Large intestine (tissue), 3 donors: ENCODE measurements around the gene ALDH8A1. TPM values are rescaled to one million over a fixed set of nuclear protein-coding genes. Genes with fewer than 3 reads are reported as not detected.

Source experiments
- DNase-seq, 2 donors: peaks; one replicate each; pipeline versions ENCODE4 v3.0.0 to v3.0.0-alpha.2; 2013
- H3K27ac ChIP-seq: one replicate; pipeline ENCODE4 v1.5.1; 2013; ENCODE audit warnings: low read length
- H3K27me3 ChIP-seq: 2 replicates; pipeline ENCODE4 v1.6.1; 2013; ENCODE audit warnings: low read length; ENCODE audit not compliant: control insufficient read depth, insufficient read depth
- H3K36me3 ChIP-seq: 2 replicates; pipeline ENCODE4 v1.6.1; 2013; ENCODE audit warnings: low read length; ENCODE audit not compliant: control insufficient read depth, insufficient read depth
- H3K4me1 ChIP-seq: one replicate; pipeline ENCODE4 v1.6.1; 2013; ENCODE audit warnings: low read length; ENCODE audit not compliant: control insufficient read depth, insufficient read depth
- H3K4me3 ChIP-seq: one replicate; pipeline ENCODE4 v1.5.1; 2013; ENCODE audit warnings: low read length
- H3K9me3 ChIP-seq: one replicate; pipeline ENCODE4 v1.6.1; 2013; ENCODE audit warnings: mild to moderate bottlenecking, low read depth, low read length, moderate library complexity; ENCODE audit not compliant: control insufficient read depth
- WGBS: methylation state at CpG from one replicate; pipeline ENCODE4 v1.1.5; 2013; ENCODE audit warnings: low lambda C conversion rate; ENCODE audit not compliant: insufficient coverage; 5-methylcytosine and 5-hydroxymethylcytosine counted together
- polyA plus RNA-seq: library from polyadenylated mRNA; unstranded; fragments of 120-200 nt; gene quantifications from one replicate; pipeline ENCODE4 v1.2.1, GENCODE V29; 2013

Gene ALDH8A1
- polyA plus RNA-seq, 1 donor, result 0.70 TPM

DNA sequence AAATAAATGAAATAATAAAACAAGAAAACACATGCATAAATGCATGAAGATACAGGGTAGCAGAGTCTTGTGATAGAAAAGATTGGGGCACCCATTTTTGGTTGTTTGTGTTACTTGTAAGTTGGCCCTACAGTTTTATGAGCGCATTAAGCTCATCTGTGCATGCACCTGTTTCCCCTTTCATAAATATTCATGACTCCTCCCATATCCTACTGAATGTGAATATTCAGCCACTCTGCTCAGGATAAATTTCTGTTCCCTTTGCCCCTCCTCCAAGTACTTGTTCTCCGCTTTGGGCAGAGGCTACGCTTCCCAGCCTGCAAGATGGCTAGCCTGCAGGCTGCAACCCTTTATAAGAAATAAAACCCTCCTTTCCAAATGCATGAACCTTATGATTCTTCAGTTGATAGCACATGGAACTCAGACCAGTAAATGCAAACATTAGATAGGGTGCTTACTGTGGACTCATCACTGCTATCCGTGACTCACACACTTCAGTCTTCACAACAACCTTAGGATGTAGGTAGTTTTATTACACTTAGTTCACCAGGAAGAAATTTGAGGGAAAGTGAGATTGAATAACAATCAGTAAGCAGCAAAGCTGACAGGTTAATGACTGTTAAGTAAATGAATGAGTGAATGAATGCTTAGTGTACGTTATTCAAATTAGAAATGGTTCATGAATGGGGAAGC lies 15.0 kb downstream of the ALDH8A1 start:
- WGBS, result 83% methylated on average over 1 of the region's 5 CpGs
- Histone ChIP-seq H3K27ac (peak overlapping the region; percentile 29), H3K9me3 (no peaks in the 10 kb centered on the region), H3K4me3 (no peak overlapping the region), H3K4me1 (peaks cover 4% of the 10 kb centered on the region), H3K27me3 (no peaks in the 10 kb centered on the region), H3K36me3 (no peaks in the 10 kb centered on the region)
- DNase-seq, result peak; percentile 34 to 57

DNA sequence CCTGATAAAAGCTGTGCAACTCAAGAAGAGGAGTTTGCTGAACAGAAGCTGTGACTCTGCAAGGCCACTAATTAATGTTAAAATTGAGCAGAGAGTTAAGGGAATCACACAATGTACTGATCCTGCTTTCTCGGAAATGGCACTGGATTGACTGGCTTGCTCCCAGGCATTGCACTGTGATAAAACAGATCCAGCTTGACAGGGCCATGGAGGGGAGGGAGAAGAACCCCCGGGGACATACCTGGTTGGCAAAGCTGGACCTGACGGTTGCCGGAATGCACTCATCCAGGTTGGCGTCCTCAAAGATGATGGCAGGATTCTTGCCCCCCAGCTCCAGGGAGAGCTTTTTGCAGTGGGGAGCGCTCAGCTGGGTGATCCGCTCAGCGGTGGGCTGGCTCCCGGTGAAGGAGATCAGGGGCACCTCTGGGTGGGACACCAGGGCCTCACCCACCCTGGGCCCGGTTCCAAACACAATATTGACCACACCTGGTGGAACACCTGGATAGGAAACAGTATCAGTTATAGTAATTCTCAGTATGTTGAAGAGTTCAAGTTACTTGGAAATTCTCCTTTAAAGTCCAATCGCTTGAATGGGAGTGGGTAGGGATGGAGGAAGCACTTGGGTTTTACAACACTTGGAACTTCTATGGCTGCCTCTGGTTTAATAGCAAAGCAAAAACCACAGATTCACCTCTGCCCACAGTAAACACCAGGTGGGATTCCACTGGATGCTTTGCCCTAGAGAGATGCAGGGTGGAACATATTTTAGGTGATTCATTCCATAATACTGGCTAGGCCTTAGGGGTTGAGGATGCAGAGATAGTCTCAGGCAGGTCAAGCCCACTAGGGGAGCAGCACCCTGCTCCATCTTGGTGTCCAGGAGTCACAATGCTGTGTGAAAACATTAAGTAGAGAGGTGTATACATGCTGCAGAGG lies 17.1 kb downstream of the ALDH8A1 start:
- Histone ChIP-seq H3K36me3 (no peaks in the 10 kb centered on the region), H3K4me1 (peaks cover 4% of the 10 kb centered on the region), H3K4me3 (no peak overlapping the region), H3K27me3 (no peaks in the 10 kb centered on the region), H3K9me3 (no peaks in the 10 kb centered on the region), H3K27ac (no peak overlapping the region)
- 100% methylated on average over 1 of the region's 11 CpGs for WGBS
- no peak for DNase-seq

DNA sequence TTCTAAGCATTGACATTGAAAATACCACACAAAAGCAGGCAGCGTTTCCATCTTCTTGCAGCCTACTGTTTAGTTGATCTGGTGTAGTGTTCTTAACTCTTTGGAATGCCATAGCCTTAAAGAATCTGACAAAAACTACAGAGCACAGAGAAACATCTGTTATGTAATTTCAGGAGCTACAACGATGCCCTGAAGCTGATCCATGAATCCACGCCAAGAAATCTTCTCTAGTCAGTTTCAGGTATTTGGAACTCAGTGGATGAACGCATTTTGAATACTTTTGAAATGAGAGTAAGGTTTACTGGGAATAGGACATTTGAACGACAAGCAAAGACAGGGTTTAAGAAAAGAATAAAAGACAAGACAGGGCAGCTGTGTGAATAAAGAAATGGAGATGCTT lies 17.8 kb downstream of the ALDH8A1 start:
- WGBS, result 92% methylated on average over 2 of the region's 5 CpGs
- Histone ChIP-seq H3K27me3 (no peaks in the 10 kb centered on the region), H3K9me3 (no peaks in the 10 kb centered on the region), H3K4me3 (no peak overlapping the region), H3K4me1 (peaks cover 4% of the 10 kb centered on the region), H3K36me3 (no peaks in the 10 kb centered on the region), H3K27ac (no peak overlapping the region)
- no peak for DNase-seq

DNA sequence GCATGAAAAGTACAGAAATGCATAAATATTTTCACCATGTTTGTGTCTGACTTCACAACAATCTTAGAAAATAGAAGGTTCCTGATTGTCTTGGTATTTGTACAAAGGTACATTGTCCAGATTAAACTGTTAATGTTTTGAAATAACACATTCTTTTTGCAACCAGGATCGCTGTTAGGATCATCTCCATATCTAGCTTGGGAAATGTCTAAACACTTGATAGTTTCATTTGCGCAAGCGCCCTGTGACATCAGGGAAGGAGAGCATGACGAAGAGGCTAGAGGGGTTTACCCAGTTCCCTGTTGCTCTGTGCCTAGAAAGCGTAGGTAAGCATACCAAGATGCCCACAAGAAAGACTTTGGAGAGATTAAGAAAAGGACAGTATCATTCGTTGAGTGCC lies 19.4 kb downstream of the ALDH8A1 start:
- no peak for DNase-seq
- WGBS, result no CpG with 5 or more reads among the region's 6 CpGs
- H3K4me1 ChIP-seq, result peaks cover 4% of the 10 kb centered on the region

DNA sequence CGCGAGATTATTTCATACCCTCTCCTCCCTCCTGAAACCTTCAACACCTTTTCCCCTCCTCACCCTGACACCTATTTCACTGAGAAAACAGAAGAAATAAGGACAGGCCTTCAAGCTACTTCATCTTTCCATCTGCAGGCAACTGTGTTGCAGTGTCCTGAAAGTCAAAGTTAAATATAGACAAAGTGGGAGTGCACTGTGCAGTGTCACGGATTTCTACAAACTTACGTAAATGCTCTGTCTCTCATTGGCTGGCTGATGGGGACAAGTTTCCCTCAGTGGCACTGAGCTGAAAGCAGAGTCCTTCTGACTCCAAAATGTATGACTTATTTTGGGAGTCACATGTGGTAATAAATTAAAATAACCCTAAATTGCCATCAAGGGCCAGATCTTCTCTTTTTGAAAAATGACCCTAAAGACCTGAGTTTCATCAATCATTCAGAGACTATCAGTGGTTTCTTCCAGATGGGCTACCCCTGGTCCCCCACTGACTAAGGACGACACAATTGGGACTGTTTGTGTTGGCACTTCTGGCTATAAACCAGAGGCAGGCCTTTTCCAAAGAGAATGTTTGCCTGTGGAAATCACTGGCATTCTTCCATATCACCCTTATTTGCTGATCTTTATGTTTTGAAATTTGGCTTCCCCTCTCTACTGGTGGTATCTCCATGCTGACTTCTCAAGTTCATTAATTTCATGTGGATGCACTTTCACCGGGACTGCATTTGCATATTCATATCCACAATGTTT lies 21.6 kb downstream of the ALDH8A1 start:
- 94% methylated on average over 3 of the region's 6 CpGs for WGBS
- no peaks in the 10 kb centered on the region for H3K9me3 ChIP-seq
- H3K4me1 ChIP-seq, result no peaks in the 10 kb centered on the region
- no peak for DNase-seq
- no peak overlapping the region for H3K4me3 ChIP-seq
- no peaks in the 10 kb centered on the region for H3K27me3 ChIP-seq
- no peak overlapping the region for H3K27ac ChIP-seq
- no peaks in the 10 kb centered on the region for H3K36me3 ChIP-seq

More for the DNA sequence above, 19.4 kb downstream of the ALDH8A1 start:
- H3K9me3 ChIP-seq, result no peaks in the 10 kb centered on the region
- no peak overlapping the region for H3K27ac ChIP-seq
- no peaks in the 10 kb centered on the region for H3K36me3 ChIP-seq
- H3K27me3 ChIP-seq, result no peaks in the 10 kb centered on the region
- no peak overlapping the region for H3K4me3 ChIP-seq

DNA sequence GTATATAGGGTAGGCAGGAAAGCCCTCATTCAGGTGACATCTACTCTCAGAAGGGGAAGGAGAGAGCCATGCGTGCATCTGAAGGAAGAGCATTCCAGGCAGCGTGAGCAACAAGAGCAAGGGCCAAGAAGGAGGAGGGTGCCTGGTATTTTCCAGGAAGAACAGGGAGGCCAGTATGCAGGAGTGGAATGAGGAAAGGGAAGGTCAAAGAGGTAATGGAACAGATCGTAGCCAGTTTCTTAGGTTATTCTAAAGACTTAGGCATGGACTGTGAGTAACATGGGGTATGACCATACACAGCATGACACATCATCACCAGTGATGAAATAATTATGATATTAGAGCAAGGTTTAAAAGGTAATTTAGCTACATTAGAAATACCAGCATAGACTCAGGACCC lies 24.1 kb downstream of the ALDH8A1 start:
- no peaks in the 10 kb centered on the region for H3K36me3 ChIP-seq
- no peak overlapping the region for H3K4me3 ChIP-seq
- no peaks in the 10 kb centered on the region for H3K27me3 ChIP-seq
- DNase-seq, result no peak
- no peak overlapping the region for H3K27ac ChIP-seq
- H3K9me3 ChIP-seq, result no peaks in the 10 kb centered on the region
- no CpG with 5 or more reads among the region's 3 CpGs for WGBS
- no peaks in the 10 kb centered on the region for H3K4me1 ChIP-seq

DNA sequence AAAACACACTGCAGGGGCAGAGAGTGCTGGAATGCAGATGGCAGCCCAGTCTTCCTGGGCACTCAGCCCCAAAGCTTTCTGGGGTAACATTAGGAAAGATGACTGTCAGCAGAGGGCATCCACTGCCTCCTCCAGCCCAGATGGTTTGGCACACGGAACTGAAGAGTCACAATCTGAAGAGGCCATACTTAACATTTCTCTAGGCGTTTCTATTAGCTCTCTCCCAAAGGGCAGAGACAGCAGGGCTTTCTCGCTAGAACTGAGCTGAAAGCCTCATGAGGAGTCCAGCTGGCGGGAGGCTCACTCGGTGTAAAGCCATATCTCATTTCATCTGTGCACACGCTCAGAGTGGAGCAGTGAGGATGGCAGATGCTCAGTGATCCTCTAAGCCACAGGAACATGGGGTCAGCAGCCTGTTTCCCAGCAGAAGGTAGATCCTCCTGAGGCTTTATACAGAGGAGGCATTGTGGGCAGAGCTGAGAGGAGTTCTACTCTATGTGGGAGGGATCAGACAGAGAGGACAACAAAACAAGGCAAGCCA lies 28.1 kb downstream of the ALDH8A1 start:
- Histone ChIP-seq H3K4me3 (no peak overlapping the region), H3K36me3 (no peaks in the 10 kb centered on the region), H3K27ac (no peak overlapping the region), H3K9me3 (no peaks in the 10 kb centered on the region), H3K4me1 (no peaks in the 10 kb centered on the region), H3K27me3 (no peaks in the 10 kb centered on the region)
- WGBS, result no CpG with 5 or more reads among the region's 6 CpGs
- no peak for DNase-seq

DNA sequence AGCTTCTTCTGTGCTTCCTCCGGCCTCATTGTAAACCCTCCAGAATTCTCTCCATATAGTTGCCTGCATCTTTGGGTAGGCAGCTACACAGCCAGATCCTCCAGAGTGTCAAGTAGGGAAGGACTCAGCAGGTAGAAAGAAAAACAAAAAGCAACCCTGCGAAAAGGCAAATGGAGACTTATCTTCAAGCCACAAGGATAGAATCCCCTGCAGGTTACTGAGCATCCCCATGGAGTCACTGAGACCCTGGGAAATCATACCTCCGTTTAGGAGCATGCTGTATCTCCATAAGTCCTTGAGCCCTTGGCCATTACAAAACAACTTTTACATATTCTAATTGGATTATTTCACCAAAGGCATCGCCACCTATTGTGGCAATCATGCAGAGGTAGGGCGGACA lies 28.6 kb downstream of the ALDH8A1 start:
- whole genome bisulfite sequencing, result no CpG with 5 or more reads among the region's 5 CpGs
- H3K4me3 ChIP-seq, result no peak overlapping the region
- DNase-seq, result no peak
- no peaks in the 10 kb centered on the region for H3K9me3 ChIP-seq
- no peak overlapping the region for H3K27ac ChIP-seq
- no peaks in the 10 kb centered on the region for H3K36me3 ChIP-seq
- H3K4me1 ChIP-seq, result no peaks in the 10 kb centered on the region
- no peaks in the 10 kb centered on the region for H3K27me3 ChIP-seq

DNA sequence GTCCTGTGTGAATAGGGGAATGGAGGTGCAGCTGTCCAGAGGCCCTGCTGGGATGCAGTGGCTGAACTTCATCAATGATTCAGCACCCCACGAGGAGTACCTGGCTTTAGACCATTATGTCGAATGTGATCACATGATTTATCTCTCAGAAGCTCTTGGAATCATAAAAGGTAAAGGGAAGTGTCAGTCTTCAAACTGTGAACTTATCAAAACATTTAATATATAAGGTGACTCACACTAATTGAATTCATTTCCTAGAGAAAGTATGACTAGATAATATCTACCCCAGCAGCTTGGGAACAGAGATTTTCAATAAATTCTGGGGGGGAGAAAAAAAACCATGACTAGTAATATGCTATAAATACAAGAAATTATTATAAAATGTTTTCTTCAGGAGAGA lies 29.5 kb downstream of the ALDH8A1 start:
- H3K27me3 ChIP-seq, result no peaks in the 10 kb centered on the region
- H3K4me3 ChIP-seq, result no peak overlapping the region
- WGBS, result no CpG with 5 or more reads among the region's 2 CpGs
- no peaks in the 10 kb centered on the region for H3K9me3 ChIP-seq
- H3K27ac ChIP-seq, result no peak overlapping the region
- no peaks in the 10 kb centered on the region for H3K4me1 ChIP-seq
- H3K36me3 ChIP-seq, result no peaks in the 10 kb centered on the region
- no peak for DNase-seq

DNA sequence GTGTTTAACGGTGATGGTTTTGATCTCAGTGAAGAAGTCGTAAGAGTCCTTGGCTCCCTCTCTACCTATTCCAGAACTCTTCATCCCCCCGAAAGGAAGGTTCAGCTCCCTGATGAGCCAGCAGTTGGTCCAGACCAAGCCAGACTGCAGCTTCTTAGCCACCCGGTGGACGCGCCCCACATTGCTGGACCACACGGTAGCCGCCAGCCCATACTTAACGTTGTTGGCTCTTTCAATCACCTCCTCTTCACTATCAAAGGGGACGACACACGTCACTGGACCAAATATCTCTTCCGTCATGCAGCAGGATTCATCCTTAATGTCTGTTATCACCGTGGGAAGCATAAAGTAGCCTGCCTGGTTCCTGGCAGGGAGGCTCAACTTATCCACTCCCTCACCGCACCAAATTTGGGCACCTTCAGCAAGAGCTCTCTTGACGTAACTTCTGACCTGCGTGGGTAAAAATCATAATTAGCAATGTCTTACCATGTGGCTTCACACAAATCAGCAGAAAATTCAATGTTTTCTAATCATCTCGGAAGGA lies 31.4 kb downstream of the ALDH8A1 start:
- H3K36me3 ChIP-seq, result no peaks in the 10 kb centered on the region
- WGBS, result 100% methylated on average over 1 of the region's 17 CpGs
- no peak overlapping the region for H3K4me3 ChIP-seq
- no peak for DNase-seq
- H3K27me3 ChIP-seq, result no peaks in the 10 kb centered on the region
- H3K9me3 ChIP-seq, result no peaks in the 10 kb centered on the region
- no peaks in the 10 kb centered on the region for H3K4me1 ChIP-seq
- no peak overlapping the region for H3K27ac ChIP-seq
